Subcutaneous abdominal adipose tissue (tissue), 5 donors: ENCODE measurements around the gene AMBP.
"Not testable (repeated sequence)": the region's sequence is repeated elsewhere in the genome, so short reads cannot be mapped to it uniquely, and the experiment has no call there.

ENCODE experiments used
- H3K27ac ChIP-seq: one replicate; pipeline ENCODE4 v1.7.0; 2013; ENCODE audit warnings: low read depth, mild to moderate bottlenecking, inconsistent platforms, low read length, moderate library complexity
- H3K27me3 ChIP-seq, 5 donors: one replicate each; pipeline ENCODE4 v1.7.0; 2013; ENCODE audit warnings: low read length in 5 of 5, inconsistent platforms in 1 of 5; ENCODE audit not compliant: control insufficient read depth in 5 of 5, insufficient read depth in 4 of 5
- H3K36me3 ChIP-seq, 5 donors: one replicate each; pipeline ENCODE4 v1.7.0; 2013; ENCODE audit warnings: low read length in 5 of 5; ENCODE audit not compliant: control insufficient read depth in 5 of 5, insufficient read depth in 5 of 5
- H3K4me1 ChIP-seq, 5 donors: one replicate each; pipeline ENCODE4 v1.7.0; 2013; ENCODE audit warnings: low read length in 5 of 5, mild to moderate bottlenecking in 3 of 5, moderate library complexity in 1 of 5; ENCODE audit not compliant: control insufficient read depth in 5 of 5, insufficient read depth in 5 of 5
- H3K4me3 ChIP-seq, 5 donors: one replicate each; pipeline ENCODE4 v1.7.0; 2013; ENCODE audit warnings: low read length in 5 of 5, low read depth in 1 of 5
- H3K9ac ChIP-seq, 5 donors: one replicate each; pipeline ENCODE4 v1.7.0; 2013; ENCODE audit warnings: low read length in 5 of 5, mild to moderate bottlenecking in 4 of 5, moderate library complexity in 3 of 5
- H3K9me3 ChIP-seq, 5 donors: one replicate each; pipeline ENCODE4 v1.7.0; 2013; ENCODE audit warnings: low read length in 5 of 5; ENCODE audit not compliant: control insufficient read depth in 5 of 5
- donor health status: healthy.
- donor health status: healthy.
- donor health status: healthy.
- donor health status: healthy.
- donor health status: healthy.

Gene AMBP

GRCh38 chr9:114084282-114085073 lies 6.4 kb upstream of the AMBP start:
- H3K9ac ChIP-seq, result no peak overlapping the region
- no peak overlapping the region for H3K4me3 ChIP-seq
- H3K27me3 ChIP-seq, result peaks cover 0 to 8% (median 6%) of the 10 kb centered on the region in 5 donors
- H3K4me1 ChIP-seq, result peaks cover 0 to 4% (median 0%) of the 10 kb centered on the region in 5 donors
- no peaks in the 10 kb centered on the region for H3K9me3 ChIP-seq
- H3K36me3 ChIP-seq, result no peaks in the 10 kb centered on the region
- H3K27ac ChIP-seq, result no peak overlapping the region

DNA sequence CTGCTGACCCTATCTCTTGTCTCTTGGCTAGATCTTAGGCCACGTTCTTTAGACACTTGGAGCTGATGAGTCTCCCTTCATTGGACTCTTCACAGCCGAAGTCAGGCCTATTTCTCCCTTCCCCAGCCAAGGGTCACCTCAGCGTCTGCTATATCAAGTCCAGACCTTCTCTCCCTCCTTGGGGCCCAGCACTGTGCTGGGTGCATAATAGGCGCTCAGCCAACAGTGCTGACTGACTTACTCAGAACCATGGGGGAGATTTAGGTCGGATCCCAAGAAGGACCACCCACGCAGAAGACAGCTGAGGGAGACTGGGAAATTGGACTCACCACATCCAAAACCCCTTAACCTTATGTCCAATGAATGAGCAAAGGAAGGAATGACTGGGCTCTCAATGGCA lies 5.6 kb upstream of the AMBP start:
- Histone ChIP-seq H3K9me3 (no peaks in the 10 kb centered on the region), H3K4me1 (peaks cover 0 to 4% (median 0%) of the 10 kb centered on the region in 5 donors), H3K36me3 (no peaks in the 10 kb centered on the region), H3K9ac (no peak overlapping the region), H3K27me3 (peaks cover 0 to 7% (median 3%) of the 10 kb centered on the region in 5 donors), H3K27ac (no peak overlapping the region), H3K4me3 (no peak overlapping the region)

DNA sequence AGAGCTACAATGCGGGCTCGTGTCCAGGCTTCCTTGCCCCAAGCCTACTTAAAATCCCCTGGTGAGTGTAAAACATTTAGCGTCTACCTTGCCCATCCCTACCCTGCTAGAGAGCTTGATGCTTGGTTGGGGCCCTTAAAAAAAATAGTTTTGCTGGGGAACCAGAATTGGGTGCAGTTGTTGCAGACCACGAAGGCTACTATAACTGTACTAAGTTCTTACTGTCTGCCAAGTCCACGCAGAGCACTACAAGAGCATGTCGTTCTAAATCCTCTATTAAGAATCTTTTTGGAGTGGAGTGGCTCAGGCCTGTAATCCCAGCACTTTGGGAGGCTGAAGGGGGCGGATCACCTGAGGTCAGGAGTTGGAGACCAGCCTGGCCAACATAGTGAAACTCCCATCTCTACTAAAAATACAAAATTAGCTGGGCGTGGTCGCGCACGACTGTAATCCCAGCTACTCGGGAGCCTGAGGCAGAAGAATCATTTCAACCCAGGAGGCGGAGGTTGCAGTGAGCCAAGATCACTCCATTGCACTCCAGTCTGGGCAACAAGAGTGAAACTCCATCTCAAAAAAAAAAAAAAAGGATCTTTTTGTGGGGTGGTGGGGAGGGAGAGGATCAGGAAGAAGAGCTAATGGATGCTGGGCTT lies 4.8 kb upstream of the AMBP start:
- H3K9me3 ChIP-seq, H3K4me1 ChIP-seq, H3K36me3 ChIP-seq, H3K27me3 ChIP-seq, H3K9ac ChIP-seq, H3K27ac ChIP-seq, H3K4me3 ChIP-seq: not testable (repeated sequence)

DNA sequence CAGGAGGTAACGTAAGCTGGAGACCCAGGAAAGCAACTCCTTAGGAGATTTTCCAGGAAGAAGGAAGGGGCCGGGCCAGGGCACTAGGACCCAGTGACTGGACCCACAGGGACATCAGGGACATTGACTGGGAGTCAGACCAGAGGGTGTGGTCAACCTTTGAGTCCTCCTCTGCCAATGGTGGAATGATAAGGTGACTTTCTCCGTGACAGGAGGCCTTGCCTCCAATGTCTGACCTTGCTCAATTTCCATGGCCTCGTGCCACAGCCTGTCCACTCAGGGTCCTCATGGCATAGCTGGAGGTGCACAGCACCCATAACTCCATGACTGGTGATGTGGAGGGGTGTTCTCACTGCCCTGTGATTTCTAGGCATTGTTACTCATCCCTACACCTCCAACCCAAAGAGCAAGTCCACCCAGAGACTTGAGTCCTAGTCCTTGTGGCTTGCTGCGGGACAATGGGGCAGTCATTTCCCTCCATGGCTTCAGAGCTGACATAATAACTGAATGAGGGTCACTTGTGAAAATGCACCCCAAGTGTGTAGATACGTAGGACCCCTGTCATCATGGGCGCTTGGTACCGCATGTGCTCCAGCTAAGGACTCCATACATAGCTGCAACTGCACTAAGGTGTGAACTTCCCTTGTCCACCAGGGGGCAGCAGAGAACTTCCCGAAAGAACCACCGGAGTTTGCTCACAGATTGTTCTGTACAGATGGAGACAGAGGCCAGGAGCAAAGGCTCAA lies 4.1 kb upstream of the AMBP start:
- H3K9ac ChIP-seq, result no peak overlapping the region
- peaks cover 0 to 8% (median 0%) of the 10 kb centered on the region in 5 donors for H3K4me1 ChIP-seq
- no peak overlapping the region for H3K4me3 ChIP-seq
- H3K27me3 ChIP-seq, result peaks cover 9 to 14% (median 12%) of the 10 kb centered on the region in 5 donors
- no peaks in the 10 kb centered on the region for H3K36me3 ChIP-seq
- H3K9me3 ChIP-seq, result no peaks in the 10 kb centered on the region
- H3K27ac ChIP-seq, result no peak overlapping the region

- no peak overlapping the region for H3K27ac ChIP-seq
- H3K4me1 ChIP-seq, result peaks cover 0 to 8% (median 0%) of the 10 kb centered on the region in 5 donors
- H3K9me3 ChIP-seq, result no peaks in the 10 kb centered on the region
- H3K4me3 ChIP-seq, result no peak overlapping the region
- H3K27me3 ChIP-seq, result peaks cover 14 to 21% (median 17%) of the 10 kb centered on the region in 5 donors
- H3K36me3 ChIP-seq, result no peaks in the 10 kb centered on the region
- no peak overlapping the region for H3K9ac ChIP-seq
Observed at GRCh38 chr9:114081441-114082016, 3.4 kb upstream of the AMBP start.

DNA sequence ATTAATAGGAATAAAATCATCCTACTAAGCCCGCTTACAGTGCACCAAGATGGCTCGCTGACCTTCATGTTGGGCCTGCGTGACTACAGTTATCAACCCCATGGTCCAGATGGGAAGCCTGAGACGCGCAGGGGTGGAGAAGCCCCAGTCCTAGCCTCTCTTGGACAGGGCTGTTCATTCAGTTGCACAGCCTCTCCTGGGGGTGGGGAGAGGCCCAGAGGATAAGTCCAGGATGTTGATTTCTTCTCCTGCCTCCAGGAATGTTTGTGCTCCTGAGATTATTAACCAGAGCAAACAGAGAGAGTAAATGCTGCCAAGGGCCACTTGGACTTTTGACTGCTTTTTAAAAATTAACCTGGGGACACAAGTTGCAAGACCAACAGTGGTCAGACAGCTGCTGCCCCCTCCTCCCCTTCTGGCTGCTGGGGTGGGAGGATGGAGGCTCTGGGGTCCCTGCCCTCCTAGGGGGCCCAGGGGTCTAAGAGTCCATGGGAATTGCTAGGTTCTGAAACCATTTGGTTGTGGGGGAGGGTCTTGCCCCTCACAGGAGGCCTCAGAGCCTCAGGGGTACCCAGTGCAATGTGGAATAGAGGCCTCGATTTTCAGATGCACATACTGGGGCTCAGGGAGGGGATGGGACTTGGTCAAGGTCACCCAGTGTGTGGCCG lies 2.8 kb upstream of the AMBP start:
- Histone ChIP-seq H3K4me1 (peaks cover 0 to 8% (median 0%) of the 10 kb centered on the region in 5 donors), H3K36me3 (no peaks in the 10 kb centered on the region), H3K27me3 (peaks cover 17 to 24% (median 23%) of the 10 kb centered on the region in 5 donors), H3K9me3 (no peaks in the 10 kb centered on the region), H3K9ac (no peak overlapping the region), H3K27ac (no peak overlapping the region), H3K4me3 (no peak overlapping the region)

GRCh38 chr9:114080195-114080772 lies 2.2 kb upstream of the AMBP start:
- H3K27ac ChIP-seq, result no peak overlapping the region

DNA sequence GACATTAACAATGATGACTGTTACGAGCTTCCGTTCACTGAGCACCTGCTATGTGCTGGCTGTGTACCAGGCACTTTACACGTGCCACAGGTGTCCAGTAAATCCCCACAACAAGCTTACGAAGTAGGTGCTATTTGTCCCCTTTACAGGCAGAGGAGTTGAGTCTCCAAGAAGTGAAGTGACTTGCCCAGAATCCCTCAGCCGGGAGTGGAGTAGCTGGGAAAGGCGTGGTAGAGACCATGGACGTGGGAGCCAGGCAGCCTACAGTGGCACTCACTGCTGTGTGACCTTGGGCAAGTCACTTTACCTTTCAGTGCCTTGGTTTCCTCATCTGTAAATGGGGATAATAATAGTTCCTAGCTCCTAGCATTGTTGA lies 669 bp upstream of the AMBP start:
- H3K36me3 ChIP-seq, result no peaks in the 10 kb centered on the region
- no peak overlapping the region for H3K9ac ChIP-seq
- no peak overlapping the region for H3K4me3 ChIP-seq
- no peaks in the 10 kb centered on the region for H3K9me3 ChIP-seq
- peaks cover 0 to 5% (median 0%) of the 10 kb centered on the region in 5 donors for H3K4me1 ChIP-seq
- H3K27ac ChIP-seq, result no peak overlapping the region
- peaks cover 17 to 24% (median 22%) of the 10 kb centered on the region in 5 donors for H3K27me3 ChIP-seq

More at GRCh38 chr9:114080195-114080772, 2.2 kb upstream of the AMBP start:
- H3K4me3 ChIP-seq, result no peak overlapping the region
- no peak overlapping the region for H3K9ac ChIP-seq
- H3K36me3 ChIP-seq, result no peaks in the 10 kb centered on the region
- H3K27me3 ChIP-seq, result peaks cover 17 to 25% (median 21%) of the 10 kb centered on the region in 5 donors
- H3K4me1 ChIP-seq, result peaks cover 0 to 8% (median 0%) of the 10 kb centered on the region in 5 donors
- no peaks in the 10 kb centered on the region for H3K9me3 ChIP-seq

- no peaks in the 10 kb centered on the region for H3K36me3 ChIP-seq
- H3K4me1 ChIP-seq, result peaks cover 0 to 9% (median 6%) of the 10 kb centered on the region in 5 donors
- no peak overlapping the region for H3K9ac ChIP-seq
- no peaks in the 10 kb centered on the region for H3K9me3 ChIP-seq
- no peak overlapping the region for H3K27ac ChIP-seq
- H3K4me3 ChIP-seq, result no peak overlapping the region
- H3K27me3 ChIP-seq, result peaks cover 17 to 24% (median 22%) of the 10 kb centered on the region in 5 donors
Observed at GRCh38 chr9:114077162-114077837, 800 bp downstream of the AMBP start.
